Testis (tissue), 2 donors: ENCODE results near the gene FEV.

Source experiments
- CTCF ChIP-seq, 3 experiments: fragments of 450-650 bp in 2 of 3; fragments of 200-600 bp in 1 of 3; sonication (generic) in 1 of 3; IDR thresholded peaks; one replicate each; pipeline ENCODE4 v1.5.1; 2016 to 2019; ENCODE audit warnings: antibody characterized with exemption in 3 of 3, mild to moderate bottlenecking in 2 of 3, moderate library complexity in 1 of 3
- POLR2A ChIP-seq: fragments of 450-650 bp; IDR thresholded peaks from one replicate; pipeline ENCODE4 v1.6.1; 2017; ENCODE audit warnings: antibody characterized with exemption, mild to moderate bottlenecking, moderate library complexity

GRCh38 chr2:218959141-218959731 is 25.7 kb downstream of the FEV start, which contains the start of gene CDK5R2:
- TF ChIP-seq CTCF (IDR thresholded peaks at IDR 0.05): no peak
- no peak for TF ChIP-seq POLR2A
